K562 (cell line): ENCODE data around the gene ODF4. TPM values are rescaled to one million over a fixed set of nuclear protein-coding genes. Genes with fewer than 3 reads are reported as not detected.

Experiments
- CGGBP1 ChIP-seq: fragments of 250-450 bp; sonication (Bioruptor Pico); IDR thresholded peaks from 2 replicates; pipeline ENCODE4 v1.9.0; 2021; ENCODE audit warnings: mild to moderate bottlenecking
- CTCFL ChIP-seq: IDR thresholded peaks from 2 replicates; pipeline ENCODE4 v1.6.1; 2011; ENCODE audit warnings: borderline replicate concordance, low read depth, mild to moderate bottlenecking, moderate library complexity, low read length; ENCODE audit not compliant: insufficient read depth, poor library complexity, severe bottlenecking
- DACH1 ChIP-seq: fragments of 450-650 bp; IDR thresholded peaks from 2 replicates; pipeline ENCODE4 v1.6.1; 2018; ENCODE audit not compliant: partially characterized antibody
- ETV6 ChIP-seq, 3 experiments: fragments of 150-350 bp in 1 of 3; sonication (generic) in 1 of 3; formaldehyde crosslinking in 1 of 3; IDR thresholded peaks; 2 replicates each; pipeline versions ENCODE4 v1.6.1 to v1.8.0; 2014 to 2022; ENCODE audit warnings: borderline replicate concordance in 2 of 3, low read depth in 2 of 3, antibody characterized with exemption in 1 of 3, low read length in 1 of 3, mild to moderate bottlenecking in 1 of 3, missing genetic modification reagents in 1 of 3
- EZH2 ChIP-seq: IDR thresholded peaks from 2 replicates; pipeline ENCODE4 v1.6.1; 2012; ENCODE audit warnings: low read depth, mild to moderate bottlenecking, inconsistent platforms, low read length, borderline replicate concordance
- FOS ChIP-seq: IDR thresholded peaks from 3 replicates; pipeline ENCODE4 v1.6.1; 2011; ENCODE audit not compliant: insufficient read length; ENCODE audit errors: extremely low read depth
- FOXA3 ChIP-seq, 2 experiments: fragments of 450-650 bp in 1 of 2; sonication (generic) in 1 of 2; formaldehyde crosslinking; IDR thresholded peaks in 1 of 2; conservative IDR thresholded peaks in 1 of 2; 2 replicates each; pipeline versions ENCODE4 v1.4.0 to v1.8.0; 2020 to 2022; ENCODE audit warnings: mild to moderate bottlenecking in 2 of 2, missing genetic modification reagents in 1 of 2
- GTF2E2 ChIP-seq: fragments of 200-800 bp; sonication (Bioruptor generic); IDR thresholded peaks from 2 replicates; pipeline ENCODE4 v1.6.1; 2016; ENCODE audit warnings: missing genetic modification characterization, missing compliant biosample characterization
- HNRNPK ChIP-seq: fragments of 200-400 bp; formaldehyde crosslinking; IDR thresholded peaks from one replicate; pipeline ENCODE4 v1.6.1; 2018; ENCODE audit warnings: mild to moderate bottlenecking, low read depth, low read length; ENCODE audit not compliant: poor library complexity, severe bottlenecking
- HOMEZ ChIP-seq: fragments of 250-450 bp; sonication (Bioruptor Pico); IDR thresholded peaks from 2 replicates; pipeline ENCODE4 v1.4.0; 2020; ENCODE audit warnings: mild to moderate bottlenecking, moderate library complexity
- LEF1 ChIP-seq: fragments of 450-650 bp; IDR thresholded peaks from 2 replicates; pipeline ENCODE4 v1.6.1; 2016; ENCODE audit warnings: mild to moderate bottlenecking
- MLX ChIP-seq, 2 experiments: fragments of 450-650 bp in 1 of 2; sonication (generic) in 1 of 2; formaldehyde crosslinking; conservative IDR thresholded peaks; 2 replicates each; pipeline versions ENCODE4 v1.4.0 to v1.8.1; 2020 to 2022; ENCODE audit warnings: mild to moderate bottlenecking in 1 of 2, missing genetic modification reagents in 1 of 2
- MTA3 ChIP-seq: fragments of 450-650 bp; formaldehyde crosslinking; IDR thresholded peaks from 2 replicates; pipeline ENCODE4 v1.6.1; 2017; ENCODE audit warnings: mild to moderate bottlenecking, borderline replicate concordance
- MYC ChIP-seq, 2 experiments: fragments of 250-450 bp in 1 of 2; sonication (Bioruptor Pico) in 1 of 2; IDR thresholded peaks; 2 replicates each; pipeline versions ENCODE4 v1.5.1 to v1.6.1; 2012 to 2021; ENCODE audit warnings: low read depth in 2 of 2, borderline replicate concordance in 1 of 2, improper control_type of control experiment in 1 of 2, low read length in 1 of 2, mild to moderate bottlenecking in 1 of 2, moderate library complexity in 1 of 2
- NFYB ChIP-seq: IDR thresholded peaks from 2 replicates; pipeline ENCODE4 v1.6.1; 2011; ENCODE audit warnings: mild to moderate bottlenecking, moderate library complexity; ENCODE audit not compliant: insufficient read length; ENCODE audit errors: extremely low read depth
- RBM22 ChIP-seq: fragments of 200-400 bp; formaldehyde crosslinking; IDR thresholded peaks from 2 replicates; pipeline ENCODE4 v1.6.1; 2018; ENCODE audit warnings: low read length, low read depth; ENCODE audit not compliant: poor library complexity, severe bottlenecking
- SAFB2 ChIP-seq: fragments of 200-400 bp; formaldehyde crosslinking; IDR thresholded peaks from 2 replicates; pipeline ENCODE4 v1.6.1; 2018; ENCODE audit warnings: borderline replicate concordance, low read length, low read depth, moderate library complexity; ENCODE audit not compliant: severe bottlenecking
- YBX1 ChIP-seq: fragments of 450-650 bp; IDR thresholded peaks from 2 replicates; pipeline ENCODE4 v1.7.1; 2016; ENCODE audit warnings: mild to moderate bottlenecking
- ZBTB8A ChIP-seq: fragments of 450-650 bp; IDR thresholded peaks from 2 replicates; pipeline ENCODE4 v1.6.1; 2018; ENCODE audit warnings: mild to moderate bottlenecking, moderate library complexity; ENCODE audit not compliant: partially characterized antibody
- ZBTB9 ChIP-seq: fragments of 450-650 bp; formaldehyde crosslinking; IDR thresholded peaks from 2 replicates; pipeline ENCODE4 v1.4.0; 2020; ENCODE audit warnings: mild to moderate bottlenecking, moderate library complexity
- polyA plus RNA-seq, 8 experiments: library from polyadenylated mRNA; depleted of rRNA in 4 of 8; stranded (reverse) in 5 of 8; unstranded in 3 of 8; fragments of >200 nt; fragmentation: Nextera tagmentation in 2 of 8; fragmentation: Illumina TruSeq in 1 of 8; extraction: Ambion mirVana in 2 of 8; extraction: Trizol in 1 of 8; gene quantifications; 2 replicates each; pipeline versions ENCODE4 v1.2.1 to v1.2.3, GENCODE V29; 2011 to 2014; ENCODE audit warnings: inconsistent platforms in 1 of 8, missing spikeins in 1 of 8
- total RNA-seq, 7 experiments: library from RNA; depleted of rRNA in 6 of 7; stranded (reverse); fragments of >200 nt in 6 of 7; fragmentation: Illumina TruSeq in 2 of 7; extraction: Trizol in 2 of 7; gene quantifications; 2 replicates each; pipeline versions ENCODE4 v1.2.1 to v1.2.3, GENCODE V29; 2011 to 2021; ENCODE audit warnings: low replicate concordance in 1 of 7

The ODF4 gene
- total and polyA plus RNA-seq, 9 of the 15 experiments (the other 6 are each of a cell fraction or from before 2014, with no cell fraction given), result not detected

GRCh38 chr17:8383143-8383822 is 43.6 kb downstream of the ODF4 start, which contains the start of gene RPL26 (continued):
- TF ChIP-seq ZBTB9 (CRISPR knock-in tag) (no peak), YBX1 (no peak), ETV6 (IDR thresholded peaks at IDR 0.05; ENCODE audit: borderline replicate concordance in 1 of 2, low read depth in 2 of 2, low read length in 1 of 2) (no peak), ETV6 (CRISPR knock-in tag; IDR thresholded peaks at IDR 0.05; ENCODE audit: borderline replicate concordance) (no peak), FOXA3 (CRISPR knock-in tag; conservative IDR thresholded peaks at IDR 0.05 in 1 of 2, IDR thresholded peaks at IDR 0.05 in 1 of 2) (no peak), SAFB2 (no peak), MLX (CRISPR knock-in tag; conservative IDR thresholded peaks at IDR 0.05) (no peak), GTF2E2 (tag) (peak; percentile 72; the same call in 1 of the 2 replicates), CTCFL (peak; percentile 60), DACH1 (no peak), RBM22 (no peak), LEF1 (no peak), CGGBP1 (CRISPR knock-in tag) (no peak), FOS (no peak), HOMEZ (CRISPR knock-in tag) (no peak), HNRNPK (no peak), MTA3 (peak; percentile 73; the same call in 1 of the 2 replicates), MYC (IDR thresholded peaks at IDR 0.05; ENCODE audit: low read depth, low read length) (peak; percentile 92; the same call in 1 of the 2 replicates), MYC (CRISPR knock-in tag; IDR thresholded peaks at IDR 0.05; ENCODE audit: borderline replicate concordance, low read depth) (no peak), EZH2 (no peak), NFYB (no peak), ZBTB8A (no peak)
